ENCODE measurements around the gene CELSR1. TPM values are rescaled to one million over a fixed set of nuclear protein-coding genes. Genes with fewer than 3 reads are reported as not detected.
A peak's percentile ranks its signal among the peaks of the same experiment; 100 is the strongest.

The CELSR1 gene
- total and polyA plus RNA-seq, 2 of the 13 experiments (the other 11 are each of a cell fraction or from before 2014, with no cell fraction given): 0.78 to 1.8 TPM

GRCh38 chr22:46572911-46573780, 35.7 kb upstream of the CELSR1 start (continued):
- TF ChIP-seq, protein P1, sequence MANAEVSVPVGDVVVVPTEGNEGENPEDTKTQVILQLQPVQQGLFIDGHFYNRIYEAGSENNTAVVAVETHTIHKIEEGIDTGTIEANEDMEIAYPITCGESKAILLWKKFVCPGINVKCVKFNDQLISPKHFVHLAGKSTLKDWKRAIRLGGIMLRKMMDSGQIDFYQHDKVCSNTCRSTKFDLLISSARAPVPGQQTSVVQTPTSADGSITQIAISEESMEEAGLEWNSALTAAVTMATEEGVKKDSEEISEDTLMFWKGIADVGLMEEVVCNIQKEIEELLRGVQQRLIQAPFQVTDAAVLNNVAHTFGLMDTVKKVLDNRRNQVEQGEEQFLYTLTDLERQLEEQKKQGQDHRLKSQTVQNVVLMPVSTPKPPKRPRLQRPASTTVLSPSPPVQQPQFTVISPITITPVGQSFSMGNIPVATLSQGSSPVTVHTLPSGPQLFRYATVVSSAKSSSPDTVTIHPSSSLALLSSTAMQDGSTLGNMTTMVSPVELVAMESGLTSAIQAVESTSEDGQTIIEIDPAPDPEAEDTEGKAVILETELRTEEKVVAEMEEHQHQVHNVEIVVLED (CRISPR knock-in tag; IDR thresholded peaks at IDR 0.05; ENCODE audit: borderline replicate concordance): no peak
- no peak for TF ChIP-seq TSC22D2 (CRISPR knock-in tag; IDR thresholded peaks at IDR 0.05; ENCODE audit: borderline replicate concordance)
- no peak for TF ChIP-seq ZNF549 (CRISPR knock-in tag; IDR thresholded peaks at IDR 0.05)
- no peak for TF ChIP-seq FOXA3 (CRISPR knock-in tag; IDR thresholded peaks at IDR 0.05)
- no peak for TF ChIP-seq ZNF430 (CRISPR knock-in tag; IDR thresholded peaks at IDR 0.05)
- TF ChIP-seq BORCS8-MEF2B (CRISPR knock-in tag; IDR thresholded peaks at IDR 0.05): no peak
- no peak for TF ChIP-seq EZH2 (conservative IDR thresholded peaks at IDR 0.05; ENCODE audit: low read depth, low read length)
- TF ChIP-seq ZNF317 (CRISPR knock-in tag; IDR thresholded peaks at IDR 0.05): no peak
- no peak for TF ChIP-seq ZNF850 (CRISPR knock-in tag; conservative IDR thresholded peaks at IDR 0.05)
- TF ChIP-seq ZNF891 (CRISPR knock-in tag; IDR thresholded peaks at IDR 0.05): no peak
- no peak for TF ChIP-seq DR1 (CRISPR knock-in tag; IDR thresholded peaks at IDR 0.05)
- TF ChIP-seq CCAR2 (optimal IDR thresholded peaks at IDR 0.05; ENCODE audit: low read depth, low read length): no peak
- no peak for TF ChIP-seq KAT2B (IDR thresholded peaks at IDR 0.05; ENCODE audit: borderline replicate concordance, low read depth, low read length)
- TF ChIP-seq ZNF354B (CRISPR knock-in tag; IDR thresholded peaks at IDR 0.05): no peak
- TF ChIP-seq ZNF362 (CRISPR knock-in tag; IDR thresholded peaks at IDR 0.05; ENCODE audit: borderline replicate concordance): no peak
- 0 out of 2 replicates have a peak, but pooled peaks have one; percentile 14 for TF ChIP-seq SAP130 (CRISPR knock-in tag; IDR thresholded peaks at IDR 0.05; ENCODE audit: low read depth)
- TF ChIP-seq ZNF878 (CRISPR knock-in tag; IDR thresholded peaks at IDR 0.05): 0 out of 2 replicates have a peak, but pooled peaks have one; percentile 32
- TF ChIP-seq, protein P2, sequence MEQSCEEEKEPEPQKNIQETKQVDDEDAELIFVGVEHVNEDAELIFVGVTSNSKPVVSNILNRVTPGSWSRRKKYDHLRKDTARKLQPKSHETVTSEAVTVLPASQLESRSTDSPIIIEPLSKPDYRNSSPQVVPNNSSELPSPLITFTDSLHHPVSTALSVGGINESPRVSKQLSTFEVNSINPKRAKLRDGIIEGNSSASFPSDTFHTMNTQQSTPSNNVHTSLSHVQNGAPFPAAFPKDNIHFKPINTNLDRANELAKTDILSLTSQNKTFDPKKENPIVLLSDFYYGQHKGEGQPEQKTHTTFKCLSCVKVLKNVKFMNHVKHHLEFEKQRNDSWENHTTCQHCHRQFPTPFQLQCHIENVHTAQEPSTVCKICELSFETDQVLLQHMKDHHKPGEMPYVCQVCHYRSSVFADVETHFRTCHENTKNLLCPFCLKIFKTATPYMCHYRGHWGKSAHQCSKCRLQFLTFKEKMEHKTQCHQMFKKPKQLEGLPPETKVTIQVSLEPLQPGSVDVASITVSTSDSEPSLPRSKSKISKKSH (CRISPR knock-in tag; IDR thresholded peaks at IDR 0.05; ENCODE audit: borderline replicate concordance): no peak
- no peak for TF ChIP-seq TARDBP (CRISPR knock-in tag; IDR thresholded peaks at IDR 0.05)
